ENCODE measurements around the gene EXOSC10. TPM values are rescaled to one million over a fixed set of nuclear protein-coding genes. Genes with fewer than 3 reads are reported as not detected.

EXOSC10 gene
- polyA plus RNA-seq (2011; rRNA removed) (72.1 and 74.6 TPM in 2 replicates), polyA minus RNA-seq (2011; rRNA and poly(A)+ RNA removed) (27.5 and 33.4 TPM in 2 replicates)

GRCh38 chr1:11099310-11100148, at the start of gene EXOSC10:
EXOSC10 (minus strand) TSS chr1:11099869; CDS start chr1:11099831, 38 bp downstream.
- DNase-seq (ENCODE audit: low read depth), result no peak
- TF ChIP-seq CTCF (IDR thresholded peaks at IDR 0.05; ENCODE audit: insufficient read depth, low read depth, low read length), result no peak
- ChIA-PET POLR2A (interaction anchor here (0.5 kb wide), 1 partner anchor 37 kb away, joined by 11 read pairs; no protein-coding TSS in a partner anchor), CTCF (interaction anchor here (0.6 to 1.8 kb wide), 4 partner anchors 10 to 88 kb away, joined by 3 to 10 read pairs (median 6); no protein-coding TSS in a partner anchor)
- peaks cover 5% of the 10 kb centered on the region for H3K36me3 ChIP-seq (ENCODE audit: control insufficient read depth, insufficient read depth, low read length)
- peak within 1 kb of the TSS; percentile 99 for H3K4me3 ChIP-seq (ENCODE audit: low read depth, low read length)
- H3K27me3 ChIP-seq (ENCODE audit: control insufficient read depth, insufficient read depth, low read length), result no peaks in the 10 kb centered on the region

GRCh38 chr1:11147197-11147770, 47.6 kb upstream of the EXOSC10 start:
- ChIA-PET CTCF (interaction anchor here (1.3 to 2.8 kb wide), 3 partner anchors 10 to 109 kb away, joined by 3 to 15 read pairs (median 4); no protein-coding TSS in a partner anchor), POLR2A (interaction anchor here (0.8 kb wide), 1 partner anchor 11 kb away, joined by 5 read pairs; no protein-coding TSS in a partner anchor)
- TF ChIP-seq CTCF (IDR thresholded peaks at IDR 0.05; ENCODE audit: insufficient read depth, low read depth, low read length), result no peak
- peak; percentile 37 for DNase-seq (ENCODE audit: low read depth)
- peaks cover 9% of the 10 kb centered on the region for H3K36me3 ChIP-seq (ENCODE audit: control insufficient read depth, insufficient read depth, low read length)
- H3K4me3 ChIP-seq (ENCODE audit: low read depth, low read length), result no peak overlapping the region
- no peaks in the 10 kb centered on the region for H3K27me3 ChIP-seq (ENCODE audit: control insufficient read depth, insufficient read depth, low read length)

- POLR2A ChIA-PET, result no interaction called here
- CTCF ChIA-PET, result interaction anchor here (1.1 to 2.8 kb wide), 2 partner anchors 9 to 11 kb away, joined by 3 to 15 read pairs; no protein-coding TSS in a partner anchor
- DNase-seq (ENCODE audit: low read depth), result no peak
- Histone ChIP-seq H3K4me3 (ENCODE audit: low read depth, low read length) (no peak overlapping the region), H3K36me3 (ENCODE audit: control insufficient read depth, insufficient read depth, low read length) (peaks cover 9% of the 10 kb centered on the region), H3K27me3 (ENCODE audit: control insufficient read depth, insufficient read depth, low read length) (no peaks in the 10 kb centered on the region)
- no peak for TF ChIP-seq CTCF (IDR thresholded peaks at IDR 0.05; ENCODE audit: insufficient read depth, low read depth, low read length)
These were observed 46.1 kb upstream of the EXOSC10 start for GRCh38 chr1:11145741-11146140.

- Histone ChIP-seq H3K27me3 (ENCODE audit: control insufficient read depth, insufficient read depth, low read length) (no peaks in the 10 kb centered on the region), H3K36me3 (ENCODE audit: control insufficient read depth, insufficient read depth, low read length) (peaks cover 7% of the 10 kb centered on the region), H3K4me3 (ENCODE audit: low read depth, low read length) (no peak overlapping the region)
- no peak for DNase-seq (ENCODE audit: low read depth)
- CTCF ChIA-PET, result interaction anchor here (0.7 kb wide), 1 partner anchor 23 kb away, joined by 3 read pairs; no protein-coding TSS in a partner anchor
- TF ChIP-seq CTCF (IDR thresholded peaks at IDR 0.05; ENCODE audit: insufficient read depth, low read depth, low read length), result no peak
- POLR2A ChIA-PET, result no interaction called here
These were observed 45.0 kb upstream of the EXOSC10 start for GRCh38 chr1:11144570-11145256.

Data from BJ (cell line).